NCI-H2107 treated with DMSO at 0.1 percent for 48 hours (cell line): ENCODE measurements around the gene TFAP2E.

ENCODE experiments used
- DNase-seq: peaks from one replicate; lab custom pipeline; 2025; ENCODE audit not compliant: unreplicated experiment; lab: John Stamatoyannopoulos, UW

The TFAP2E gene

GRCh38 chr1:35573198-35574124 is at the start of gene TFAP2E:
Gene TFAP2E (plus strand): TSS chr1:35573314. CDS start chr1:35573578, 264 bp downstream.
- no peak for DNase-seq

- no peak for DNase-seq
Observed at GRCh38 chr1:35524106-35524505, 49.0 kb upstream of the TFAP2E start.

- no peak for DNase-seq
Observed at GRCh38 chr1:35530168-35530567, 42.9 kb upstream of the TFAP2E start.

GRCh38 chr1:35530946-35531345 is 42.2 kb upstream of the TFAP2E start:
- DNase-seq = no peak

- no peak for DNase-seq
Observed at GRCh38 chr1:35531368-35531767, 41.7 kb upstream of the TFAP2E start.

- DNase-seq = no peak
Observed at GRCh38 chr1:35532497-35533223, 40.5 kb upstream of the TFAP2E start.

- peak; percentile 45 for DNase-seq
Observed at GRCh38 chr1:35533586-35533985, 39.5 kb upstream of the TFAP2E start.

GRCh38 chr1:35535243-35535642 is 37.9 kb upstream of the TFAP2E start:
- DNase-seq = no peak

- no peak for DNase-seq
Observed at GRCh38 chr1:35536556-35537162, 36.5 kb upstream of the TFAP2E start.

GRCh38 chr1:35537806-35538205 is 35.3 kb upstream of the TFAP2E start:
- no peak for DNase-seq

- DNase-seq = peak; percentile 56
Observed at GRCh38 chr1:35539073-35539823, 33.9 kb upstream of the TFAP2E start.

GRCh38 chr1:35539824-35540261 is 33.3 kb upstream of the TFAP2E start:
- no peak for DNase-seq

- DNase-seq = no peak
Observed at GRCh38 chr1:35544976-35545375, 28.1 kb upstream of the TFAP2E start.

- DNase-seq = no peak
Observed at GRCh38 chr1:35546614-35547013, 26.5 kb upstream of the TFAP2E start.

- DNase-seq = no peak
Observed at GRCh38 chr1:35553851-35554250, 19.3 kb upstream of the TFAP2E start.

GRCh38 chr1:35554266-35555211 is 18.6 kb upstream of the TFAP2E start:
- DNase-seq = peak; percentile 70

- DNase-seq = no peak
Observed at GRCh38 chr1:35555212-35555584, 17.9 kb upstream of the TFAP2E start.

- DNase-seq = peak; percentile 86
Observed at GRCh38 chr1:35555601-35556477, 17.3 kb upstream of the TFAP2E start.
